HEK293T (cell line): ENCODE measurements around the gene EPS8L2.

ENCODE experiments used
- ARNT ChIP-seq: fragments of 450-650 bp; IDR thresholded peaks from 2 replicates; pipeline ENCODE4 v1.6.1; 2017; ENCODE audit warnings: mild to moderate bottlenecking
- FOXA1 ChIP-seq: fragments of 450-650 bp; IDR thresholded peaks from 2 replicates; pipeline ENCODE4 v1.6.1; 2016; ENCODE audit warnings: mild to moderate bottlenecking
- FOXK2 ChIP-seq: fragments of 450-650 bp; IDR thresholded peaks from 2 replicates; pipeline ENCODE4 v1.6.1; 2016; ENCODE audit warnings: mild to moderate bottlenecking
- FOXM1 ChIP-seq: fragments of 450-650 bp; IDR thresholded peaks from 2 replicates; pipeline ENCODE4 v1.6.1; 2017; ENCODE audit warnings: mild to moderate bottlenecking, borderline replicate concordance
- HDGF ChIP-seq: fragments of 450-650 bp; IDR thresholded peaks from 2 replicates; pipeline ENCODE4 v1.6.1; 2017; ENCODE audit warnings: antibody characterized with exemption, borderline replicate concordance
- L3MBTL2 ChIP-seq: fragments of 450-650 bp; conservative IDR thresholded peaks from 2 replicates; pipeline ENCODE4 v1.6.1; 2016; ENCODE audit warnings: mild to moderate bottlenecking
- NFRKB ChIP-seq: fragments of 450-650 bp; IDR thresholded peaks from 2 replicates; pipeline ENCODE4 v1.6.1; 2016; ENCODE audit warnings: mild to moderate bottlenecking, moderate library complexity
- SP1 ChIP-seq: fragments of 450-650 bp; IDR thresholded peaks from 2 replicates; pipeline ENCODE4 v1.6.1; 2017
- SUZ12 ChIP-seq: fragments of 450-650 bp; IDR thresholded peaks from 2 replicates; pipeline ENCODE4 v1.6.1; 2016; ENCODE audit warnings: mild to moderate bottlenecking
- TARDBP ChIP-seq: fragments of 450-650 bp; IDR thresholded peaks from 2 replicates; pipeline ENCODE4 v1.6.1; 2016
- ZNF384 ChIP-seq: fragments of 450-650 bp; IDR thresholded peaks from 2 replicates; pipeline ENCODE4 v1.6.1; 2016
- TF ChIP-seq, protein P1 (sequence below): fragments of 450-650 bp; IDR thresholded peaks from 2 replicates; pipeline ENCODE4 v1.6.1; 2016

- TF ChIP-seq TARDBP: no peak
- no peak for TF ChIP-seq SUZ12
- TF ChIP-seq ZNF384: no peak
- TF ChIP-seq SP1: no peak
- no peak for TF ChIP-seq FOXK2
- TF ChIP-seq FOXA1: no peak
- TF ChIP-seq, protein P1, sequence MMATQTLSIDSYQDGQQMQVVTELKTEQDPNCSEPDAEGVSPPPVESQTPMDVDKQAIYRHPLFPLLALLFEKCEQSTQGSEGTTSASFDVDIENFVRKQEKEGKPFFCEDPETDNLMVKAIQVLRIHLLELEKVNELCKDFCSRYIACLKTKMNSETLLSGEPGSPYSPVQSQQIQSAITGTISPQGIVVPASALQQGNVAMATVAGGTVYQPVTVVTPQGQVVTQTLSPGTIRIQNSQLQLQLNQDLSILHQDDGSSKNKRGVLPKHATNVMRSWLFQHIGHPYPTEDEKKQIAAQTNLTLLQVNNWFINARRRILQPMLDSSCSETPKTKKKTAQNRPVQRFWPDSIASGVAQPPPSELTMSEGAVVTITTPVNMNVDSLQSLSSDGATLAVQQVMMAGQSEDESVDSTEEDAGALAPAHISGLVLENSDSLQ: no peak
- no peak for TF ChIP-seq FOXM1
- no peak for TF ChIP-seq L3MBTL2
- no peak for TF ChIP-seq ARNT
- TF ChIP-seq HDGF: no peak
- TF ChIP-seq NFRKB: no peak
These were observed 41.4 kb downstream of the EPS8L2 start, which contains the start of gene TALDO1 for GRCh38 chr11:747158-748006.
